GM12875 (cell line): ENCODE measurements around the gene EFNB3.

Experiments
- H3K4me3 ChIP-seq: one replicate; pipeline ENCODE4 v1.5.1; 2011; ENCODE audit warnings: low read depth, low read length, control low read depth
- CTCF ChIP-seq: IDR thresholded peaks from 2 replicates; pipeline ENCODE4 v1.5.1; 2011; ENCODE audit warnings: low read depth, mild to moderate bottlenecking, control low read depth, inconsistent platforms, low read length, moderate library complexity, borderline replicate concordance; ENCODE audit not compliant: insufficient read depth

EFNB3 gene

DNA sequence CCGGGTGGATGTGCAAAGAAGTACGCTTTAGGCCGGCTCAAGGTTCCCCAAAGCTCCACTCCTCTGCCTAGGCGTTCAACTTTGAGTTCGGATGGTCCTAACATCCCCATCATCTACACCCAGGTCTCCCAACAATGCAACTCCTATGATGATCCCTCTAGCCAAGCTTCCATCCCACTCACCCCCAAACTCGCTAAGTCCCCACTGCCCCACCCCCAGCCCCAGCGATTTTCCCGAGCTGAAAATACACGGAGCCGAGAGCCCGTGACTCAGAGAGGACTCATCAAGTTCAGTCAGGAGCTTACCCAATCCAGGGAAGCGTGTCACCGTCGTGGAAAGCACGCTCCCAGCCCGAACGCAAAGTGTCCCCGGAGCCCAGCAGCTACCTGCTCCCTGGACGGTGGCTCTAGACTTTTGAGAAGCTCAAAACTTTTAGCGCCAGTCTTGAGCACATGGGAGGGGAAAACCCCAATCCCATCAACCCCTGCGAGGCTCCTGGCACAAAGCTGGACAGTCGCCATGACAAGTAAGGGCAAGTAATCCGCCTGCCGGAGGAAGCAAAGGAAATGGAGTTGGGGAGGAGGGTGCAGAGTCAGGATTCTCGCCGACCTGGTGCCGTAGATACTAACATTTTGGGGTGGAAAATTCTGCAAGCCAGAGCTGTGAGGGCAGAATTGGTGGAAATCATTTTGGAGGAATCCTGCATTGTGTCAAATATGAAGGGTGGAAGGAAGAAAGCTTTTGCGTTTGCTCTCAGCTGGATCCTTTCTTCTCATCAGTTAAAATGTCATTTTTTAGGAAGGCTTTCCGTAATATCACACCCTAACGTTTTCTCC lies 17.7 kb upstream of the EFNB3 start, which contains the start of gene TP53:
TP53 (minus strand) TSS at position 419 of the 836 bp plus-strand sequence. CDS start 10,896 bp downstream, outside the sequence.
- no peak for TF ChIP-seq CTCF
- peak within 1 kb of the TSS; percentile 84 for H3K4me3 ChIP-seq

DNA sequence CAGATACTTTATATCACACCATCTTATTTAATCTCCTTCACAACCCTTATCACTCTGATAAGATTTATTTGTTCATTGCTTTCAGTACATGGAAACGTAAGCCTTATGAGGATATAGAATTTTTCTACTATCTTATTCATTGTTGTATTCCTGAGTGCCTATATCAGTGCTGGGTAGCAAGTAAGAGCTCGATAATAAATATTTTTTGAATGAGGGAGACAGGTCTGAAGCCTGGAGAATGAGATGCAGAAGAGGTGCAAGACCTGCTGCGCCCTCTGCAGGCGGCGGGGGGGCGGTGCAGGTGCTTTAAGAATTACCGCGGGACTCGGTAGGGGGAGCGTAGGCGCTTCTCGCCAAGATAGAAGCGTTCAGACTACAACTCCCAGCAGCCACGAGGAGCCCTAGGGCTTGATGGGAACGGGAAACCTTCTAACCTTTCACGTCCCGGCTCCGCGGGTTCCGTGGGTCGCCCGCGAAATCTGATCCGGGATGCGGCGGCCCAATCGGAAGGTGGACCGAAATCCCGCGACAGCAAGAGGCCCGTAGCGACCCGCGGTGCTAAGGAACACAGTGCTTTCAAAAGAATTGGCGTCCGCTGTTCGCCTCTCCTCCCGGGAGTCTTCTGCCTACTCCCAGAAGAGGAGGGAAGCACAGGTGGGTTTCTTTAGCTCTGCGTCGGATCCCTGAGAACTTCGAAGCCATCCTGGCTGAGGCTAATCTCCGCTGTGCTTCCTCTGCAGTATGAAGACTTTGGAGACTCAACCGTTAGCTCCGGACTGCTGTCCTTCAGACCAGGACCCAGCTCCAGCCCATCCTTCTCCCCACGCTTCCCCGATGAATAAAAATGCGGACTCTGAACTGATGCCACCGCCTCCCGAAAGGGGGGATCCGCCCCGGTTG lies 16.8 kb upstream of the EFNB3 start, which contains the start of gene WRAP53:
WRAP53 (plus strand) TSS at position 570 of the 900 bp plus-strand sequence; CDS start at position 742, 172 bp downstream.
- peak within 1 kb of the TSS; percentile 84 for H3K4me3 ChIP-seq
- peak; percentile 95 for TF ChIP-seq CTCF

- peak overlapping the region; percentile 72 for H3K4me3 ChIP-seq
- no peak for TF ChIP-seq CTCF
These were observed 16.1 kb upstream of the EFNB3 start for GRCh38 chr17:7688808-7689316.

- TF ChIP-seq CTCF, result no peak
- H3K4me3 ChIP-seq, result no peak overlapping the region
These were observed 9.4 kb upstream of the EFNB3 start for GRCh38 chr17:7695586-7695985.

GRCh38 chr17:7697828-7698588 lies 7.0 kb upstream of the EFNB3 start:
- no peak for TF ChIP-seq CTCF

DNA sequence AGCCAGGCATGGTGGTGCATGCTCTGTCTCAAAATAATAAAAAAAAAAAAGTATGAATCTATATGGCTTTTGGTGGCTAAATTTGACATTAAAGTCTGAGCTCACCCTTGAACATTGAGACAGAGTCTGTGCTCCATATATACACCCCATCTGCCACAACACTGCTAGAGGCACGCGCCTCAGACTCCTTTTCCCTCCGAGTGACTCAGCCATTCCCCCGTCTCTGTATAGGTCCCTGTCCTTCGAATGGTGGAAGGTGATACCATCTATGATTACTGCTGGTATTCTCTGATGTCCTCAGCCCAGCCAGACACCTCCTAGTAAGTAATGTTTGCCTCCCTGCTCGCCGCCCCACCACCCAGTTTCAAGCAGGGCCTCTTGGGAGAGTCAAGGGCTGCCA lies 4.5 kb upstream of the EFNB3 start:
- no peak overlapping the region for H3K4me3 ChIP-seq
- TF ChIP-seq CTCF, result no peak

More at GRCh38 chr17:7697828-7698588, 7.0 kb upstream of the EFNB3 start:
- no peak overlapping the region for H3K4me3 ChIP-seq
